ENCODE data around the gene DLEC1. TPM values are rescaled to one million over a fixed set of nuclear protein-coding genes. Genes with fewer than 3 reads are reported as not detected.
"Not testable (repeated sequence)": the region's sequence is repeated elsewhere in the genome, so short reads cannot be mapped to it uniquely, and the experiment has no call there.

The DLEC1 gene
- total and polyA plus RNA-seq, 3 experiments from 2014 or later, result 0.56 to 1.3 (median 1.0) TPM

- no peaks in the 10 kb centered on the region for H3K27me3 ChIP-seq (ENCODE audit: insufficient read depth, low read length, poor library complexity, severe bottlenecking)
- no peaks in the 10 kb centered on the region for H3K27me3 Mint-ChIP-seq
- peaks cover 17 to 30% (median 27%) of the 10 kb centered on the region in 3 donors for H3K4me1 Mint-ChIP-seq
- no peak overlapping the region for H3K4me3 Mint-ChIP-seq
- peaks cover 13% of the 10 kb centered on the region for H3K4me1 ChIP-seq (ENCODE audit: insufficient read depth, low read length)
- ChIA-PET POLR2A (interaction anchor here (1.0 to 1.6 kb wide), 2 partner anchors 11 to 17 kb away, joined by 4 read pairs; partner anchors contain the start of genes ACAA1 and OXSR1), CTCF (interaction anchor here (1.0 to 1.3 kb wide), 2 partner anchors 11 to 14 kb away, joined by 3 read pairs; partner anchors contain the start of gene OXSR1)
- H3K27ac Mint-ChIP-seq, result peak overlapping the region in 1 of 8 donors; percentile 73
- no peak overlapping the region for H3K27ac ChIP-seq (ENCODE audit: low read depth, low read length)
- no peaks in the 10 kb centered on the region for H3K9me3 Mint-ChIP-seq
- H3K36me3 Mint-ChIP-seq, result no peaks in the 10 kb centered on the region
- H3K9me3 ChIP-seq (ENCODE audit: low read length), result no peaks in the 10 kb centered on the region
- no peak overlapping the region for H3K4me3 ChIP-seq (ENCODE audit: low read length)
- DNase-seq, result no peak
- H3K36me3 ChIP-seq (ENCODE audit: insufficient read depth, low read length), result no peaks in the 10 kb centered on the region
These were observed 115.1 kb downstream of the DLEC1 start for GRCh38 chr3:38154033-38154494.

GRCh38 chr3:38154625-38155255 is 115.7 kb downstream of the DLEC1 start:
- ChIA-PET CTCF (interaction anchor here (1.3 kb wide), 1 partner anchor 11 kb away, joined by 3 read pairs; the partner anchor contains the start of gene OXSR1), POLR2A (interaction anchor here (0.5 to 1.0 kb wide), 2 partner anchors 10 to 13 kb away, joined by 4 to 5 read pairs; partner anchors contain the start of gene OXSR1)
- Histone ChIP-seq H3K27me3 (ENCODE audit: insufficient read depth, low read length, poor library complexity, severe bottlenecking) (no peaks in the 10 kb centered on the region), H3K9me3 (ENCODE audit: low read length) (no peaks in the 10 kb centered on the region), H3K4me3 (ENCODE audit: low read length) (no peak overlapping the region), H3K27ac (ENCODE audit: low read depth, low read length) (no peak overlapping the region), H3K36me3 (ENCODE audit: insufficient read depth, low read length) (no peaks in the 10 kb centered on the region), H3K4me1 (ENCODE audit: insufficient read depth, low read length) (peaks cover 13% of the 10 kb centered on the region)
- H3K27me3 Mint-ChIP-seq, result no peaks in the 10 kb centered on the region
- no peaks in the 10 kb centered on the region for H3K9me3 Mint-ChIP-seq
- DNase-seq, result no peak
- no peaks in the 10 kb centered on the region for H3K36me3 Mint-ChIP-seq
- peaks cover 17 to 27% (median 25%) of the 10 kb centered on the region in 3 donors for H3K4me1 Mint-ChIP-seq
- no peak overlapping the region for H3K4me3 Mint-ChIP-seq
- H3K27ac Mint-ChIP-seq, result peak overlapping the region in 1 of 8 donors; percentile 55

GRCh38 chr3:38155825-38156224 is 116.8 kb downstream of the DLEC1 start:
- H3K36me3 Mint-ChIP-seq, result no peaks in the 10 kb centered on the region
- H3K9me3 Mint-ChIP-seq, result no peaks in the 10 kb centered on the region
- no peak overlapping the region for H3K27ac Mint-ChIP-seq
- H3K27me3 Mint-ChIP-seq, result no peaks in the 10 kb centered on the region
- no peaks in the 10 kb centered on the region for H3K27me3 ChIP-seq (ENCODE audit: insufficient read depth, low read length, poor library complexity, severe bottlenecking)
- no peak for DNase-seq
- H3K36me3 ChIP-seq (ENCODE audit: insufficient read depth, low read length), result no peaks in the 10 kb centered on the region
- H3K4me3 ChIP-seq (ENCODE audit: low read length), result no peak overlapping the region
- H3K4me1 ChIP-seq (ENCODE audit: insufficient read depth, low read length), result peaks cover 10% of the 10 kb centered on the region
- H3K4me3 Mint-ChIP-seq, result no peak overlapping the region
- ChIA-PET POLR2A (no interaction called here), CTCF (interaction anchor here (1.3 kb wide), 1 partner anchor 9 kb away, joined by 3 read pairs; no protein-coding TSS in a partner anchor)
- H3K4me1 Mint-ChIP-seq, result peaks cover 14 to 22% (median 21%) of the 10 kb centered on the region in 3 donors
- H3K9me3 ChIP-seq (ENCODE audit: low read length), result no peaks in the 10 kb centered on the region
- no peak overlapping the region for H3K27ac ChIP-seq (ENCODE audit: low read depth, low read length)

- ChIA-PET CTCF (interaction anchor here (0.7 to 0.9 kb wide), 2 partner anchors 15 to 190 kb away, joined by 3 read pairs; no protein-coding TSS in a partner anchor), POLR2A (interaction anchor here (1.4 kb wide), 1 partner anchor 9 kb away, joined by 3 read pairs; no protein-coding TSS in a partner anchor)
- no peak overlapping the region for H3K27ac ChIP-seq (ENCODE audit: low read depth, low read length)
- Mint-ChIP-seq H3K36me3 (no peaks in the 10 kb centered on the region), H3K4me1 (peaks cover 2 to 9% (median 8%) of the 10 kb centered on the region in 3 donors), H3K27ac (peak overlapping the region in 1 of 8 donors; percentile 70), H3K4me3 (no peak overlapping the region), H3K9me3 (no peaks in the 10 kb centered on the region), H3K27me3 (no peaks in the 10 kb centered on the region)
- H3K9me3 ChIP-seq (ENCODE audit: low read length), result no peaks in the 10 kb centered on the region
- no peak for DNase-seq
- no peak overlapping the region for H3K4me3 ChIP-seq (ENCODE audit: low read length)
- no peaks in the 10 kb centered on the region for H3K36me3 ChIP-seq (ENCODE audit: insufficient read depth, low read length)
- no peaks in the 10 kb centered on the region for H3K4me1 ChIP-seq (ENCODE audit: insufficient read depth, low read length)
- H3K27me3 ChIP-seq (ENCODE audit: insufficient read depth, low read length, poor library complexity, severe bottlenecking), result no peaks in the 10 kb centered on the region
These were observed 118.1 kb downstream of the DLEC1 start for GRCh38 chr3:38157117-38157516.

GRCh38 chr3:38157595-38157994 is 118.6 kb downstream of the DLEC1 start:
- Histone ChIP-seq H3K27me3 (ENCODE audit: insufficient read depth, low read length, poor library complexity, severe bottlenecking) (no peaks in the 10 kb centered on the region), H3K4me3 (ENCODE audit: low read length) (no peak overlapping the region), H3K27ac (ENCODE audit: low read depth, low read length) (no peak overlapping the region), H3K4me1 (ENCODE audit: insufficient read depth, low read length) (no peaks in the 10 kb centered on the region), H3K36me3 (ENCODE audit: insufficient read depth, low read length) (no peaks in the 10 kb centered on the region), H3K9me3 (ENCODE audit: low read length) (no peaks in the 10 kb centered on the region)
- POLR2A ChIA-PET, result interaction anchor here (1.4 kb wide), 1 partner anchor 9 kb away, joined by 3 read pairs; no protein-coding TSS in a partner anchor
- peaks cover 2 to 6% (median 3%) of the 10 kb centered on the region in 3 donors for H3K4me1 Mint-ChIP-seq
- no peak for DNase-seq
- H3K9me3 Mint-ChIP-seq, result no peaks in the 10 kb centered on the region
- H3K4me3 Mint-ChIP-seq, result no peak overlapping the region
- CTCF ChIA-PET, result no interaction called here
- H3K36me3 Mint-ChIP-seq, result no peaks in the 10 kb centered on the region
- H3K27me3 Mint-ChIP-seq, result no peaks in the 10 kb centered on the region
- peak overlapping the region in 1 of 8 donors; percentile 32 for H3K27ac Mint-ChIP-seq

- H3K4me3 Mint-ChIP-seq, result no peak overlapping the region
These were observed 119.5 kb downstream of the DLEC1 start for GRCh38 chr3:38158472-38158871.

GRCh38 chr3:38160704-38161103 is 121.7 kb downstream of the DLEC1 start:
- H3K27me3 ChIP-seq (ENCODE audit: insufficient read depth, low read length, poor library complexity, severe bottlenecking); H3K4me3 ChIP-seq (ENCODE audit: low read length); H3K9me3 Mint-ChIP-seq; H3K27ac Mint-ChIP-seq; H3K9me3 ChIP-seq (ENCODE audit: low read length); H3K27me3 Mint-ChIP-seq; H3K4me3 Mint-ChIP-seq; DNase-seq; H3K27ac ChIP-seq (ENCODE audit: low read depth, low read length); CTCF ChIA-PET; POLR2A ChIA-PET; H3K36me3 ChIP-seq (ENCODE audit: insufficient read depth, low read length); H3K4me1 ChIP-seq (ENCODE audit: insufficient read depth, low read length): not testable (repeated sequence)
- peaks cover 0 to 10% (median 0%) of the 10 kb centered on the region in 3 donors for H3K36me3 Mint-ChIP-seq
- H3K4me1 Mint-ChIP-seq, result peaks cover 7 to 16% (median 9%) of the 10 kb centered on the region in 3 donors

More at GRCh38 chr3:38158472-38158871, 119.5 kb downstream of the DLEC1 start:
- no peak overlapping the region for H3K4me3 ChIP-seq (ENCODE audit: low read length)
- Mint-ChIP-seq H3K4me1 (peaks cover 0 to under 1% (median 0%) of the 10 kb centered on the region in 3 donors), H3K27me3 (no peaks in the 10 kb centered on the region), H3K36me3 (no peaks in the 10 kb centered on the region), H3K27ac (no peak overlapping the region), H3K9me3 (no peaks in the 10 kb centered on the region)
- H3K27me3 ChIP-seq (ENCODE audit: insufficient read depth, low read length, poor library complexity, severe bottlenecking), result no peaks in the 10 kb centered on the region
- H3K4me1 ChIP-seq (ENCODE audit: insufficient read depth, low read length), result no peaks in the 10 kb centered on the region
- ChIA-PET POLR2A (interaction anchor here (1.4 kb wide), 1 partner anchor 8 kb away, joined by 3 read pairs; no protein-coding TSS in a partner anchor), CTCF (interaction anchor here (1.2 kb wide), 1 partner anchor 19 kb away, joined by 3 read pairs; no protein-coding TSS in a partner anchor)
- no peak overlapping the region for H3K27ac ChIP-seq (ENCODE audit: low read depth, low read length)
- DNase-seq, result no peak
- H3K36me3 ChIP-seq (ENCODE audit: insufficient read depth, low read length), result no peaks in the 10 kb centered on the region
- no peaks in the 10 kb centered on the region for H3K9me3 ChIP-seq (ENCODE audit: low read length)
